OCI-LY3 (cell line): ENCODE data around the gene MAST2.

Source experiments
- EZH2phosphoT487 ChIP-seq: fragments of 200-600 bp; shearing (Covaris generic); IDR thresholded peaks from 2 replicates; pipeline ENCODE4 v1.6.1; 2018; ENCODE audit warnings: antibody characterized with exemption, mixed run types, low read depth
- TF ChIP-seq, protein P1 (sequence below): fragments of 200-600, 300-600 bp; sonication (generic); IDR thresholded peaks from 2 replicates; pipeline ENCODE4 v1.5.1; 2014; ENCODE audit warnings: antibody characterized with exemption, low read length, low read depth

DNA sequence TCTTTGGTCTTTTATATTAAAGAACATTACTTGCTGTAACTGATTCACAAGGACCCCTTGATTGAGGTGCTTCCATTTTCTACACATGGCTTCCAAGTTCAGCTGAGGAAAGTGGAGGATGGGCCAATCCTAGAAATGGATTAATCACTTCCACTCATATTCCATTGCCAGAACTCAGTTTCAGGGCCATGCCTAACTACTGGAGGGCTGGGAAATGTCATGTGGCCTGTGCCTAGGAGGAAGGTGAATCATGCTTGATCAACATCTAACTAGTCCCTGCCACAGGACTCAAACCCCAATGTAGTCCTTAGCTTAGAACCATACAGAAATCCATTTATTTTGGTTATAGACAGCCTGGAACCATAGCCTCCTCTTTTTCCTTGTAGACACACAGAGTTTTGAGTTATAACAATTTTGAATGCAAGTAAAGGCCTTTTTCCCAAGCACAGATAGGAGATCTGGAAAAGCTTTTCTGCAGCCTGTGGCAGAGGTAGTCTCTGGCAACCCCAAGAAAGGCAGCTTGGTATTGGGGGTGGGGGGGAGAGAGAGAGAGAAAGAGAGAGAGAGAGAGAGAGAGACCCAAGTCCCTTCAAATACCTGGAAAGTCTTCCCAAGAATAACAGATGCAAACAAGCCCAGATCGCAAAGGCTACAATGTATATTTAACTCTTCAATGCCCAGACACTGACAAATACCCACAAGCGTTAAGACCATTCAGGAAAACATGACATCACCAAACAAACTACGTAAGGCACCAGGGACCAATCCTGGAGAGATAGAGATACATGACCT is 12.5 kb downstream of the MAST2 start:
- TF ChIP-seq, protein P1, sequence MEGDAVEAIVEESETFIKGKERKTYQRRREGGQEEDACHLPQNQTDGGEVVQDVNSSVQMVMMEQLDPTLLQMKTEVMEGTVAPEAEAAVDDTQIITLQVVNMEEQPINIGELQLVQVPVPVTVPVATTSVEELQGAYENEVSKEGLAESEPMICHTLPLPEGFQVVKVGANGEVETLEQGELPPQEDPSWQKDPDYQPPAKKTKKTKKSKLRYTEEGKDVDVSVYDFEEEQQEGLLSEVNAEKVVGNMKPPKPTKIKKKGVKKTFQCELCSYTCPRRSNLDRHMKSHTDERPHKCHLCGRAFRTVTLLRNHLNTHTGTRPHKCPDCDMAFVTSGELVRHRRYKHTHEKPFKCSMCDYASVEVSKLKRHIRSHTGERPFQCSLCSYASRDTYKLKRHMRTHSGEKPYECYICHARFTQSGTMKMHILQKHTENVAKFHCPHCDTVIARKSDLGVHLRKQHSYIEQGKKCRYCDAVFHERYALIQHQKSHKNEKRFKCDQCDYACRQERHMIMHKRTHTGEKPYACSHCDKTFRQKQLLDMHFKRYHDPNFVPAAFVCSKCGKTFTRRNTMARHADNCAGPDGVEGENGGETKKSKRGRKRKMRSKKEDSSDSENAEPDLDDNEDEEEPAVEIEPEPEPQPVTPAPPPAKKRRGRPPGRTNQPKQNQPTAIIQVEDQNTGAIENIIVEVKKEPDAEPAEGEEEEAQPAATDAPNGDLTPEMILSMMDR, result no peak
- no peak for TF ChIP-seq EZH2phosphoT487
